ENCODE measurements around the gene MED27.
"Not testable (repeated sequence)": the region's sequence is repeated elsewhere in the genome, so short reads cannot be mapped to it uniquely, and the experiment has no call there.

Gene MED27

DNA sequence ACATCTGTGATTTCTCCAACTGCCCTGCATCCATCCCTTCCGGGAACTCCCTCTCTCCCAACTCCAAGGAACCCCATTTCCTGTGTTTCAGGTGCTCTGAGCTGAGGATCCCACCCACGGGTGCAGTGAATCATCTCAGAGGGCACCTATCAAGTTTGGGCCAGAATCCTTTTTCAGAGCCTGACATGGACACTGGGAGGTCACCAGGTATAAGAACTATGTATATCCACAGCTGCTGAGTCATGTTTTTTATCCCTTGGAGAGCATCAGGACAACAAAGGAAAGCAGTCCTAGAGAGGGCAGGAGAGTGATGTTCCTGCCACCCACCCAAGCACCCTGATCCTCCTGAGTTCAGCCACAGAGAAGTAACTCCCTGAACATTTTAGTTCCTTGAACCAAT is 3.8 kb downstream of the MED27 start:
- no peak for DNase-seq

DNA sequence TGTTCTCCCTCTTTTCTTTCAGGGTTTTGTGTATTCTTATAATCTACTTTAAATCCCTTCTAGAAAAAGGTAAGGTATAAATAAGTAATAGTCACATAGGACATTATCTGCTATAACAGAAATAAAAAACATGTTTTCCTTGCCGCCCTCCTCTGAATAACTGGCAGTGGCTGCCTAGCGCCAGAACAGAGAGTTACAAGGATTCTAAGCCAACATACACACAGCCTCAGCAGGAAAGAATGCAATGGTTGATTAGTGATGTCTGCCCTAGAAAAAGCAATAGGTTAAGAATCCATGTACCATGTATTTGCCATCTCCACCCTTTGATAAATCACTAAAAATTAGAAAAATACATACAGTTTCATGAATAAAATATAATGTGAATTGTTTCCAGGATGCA is 4.9 kb downstream of the MED27 start:
- DNase-seq: no peak

DNA sequence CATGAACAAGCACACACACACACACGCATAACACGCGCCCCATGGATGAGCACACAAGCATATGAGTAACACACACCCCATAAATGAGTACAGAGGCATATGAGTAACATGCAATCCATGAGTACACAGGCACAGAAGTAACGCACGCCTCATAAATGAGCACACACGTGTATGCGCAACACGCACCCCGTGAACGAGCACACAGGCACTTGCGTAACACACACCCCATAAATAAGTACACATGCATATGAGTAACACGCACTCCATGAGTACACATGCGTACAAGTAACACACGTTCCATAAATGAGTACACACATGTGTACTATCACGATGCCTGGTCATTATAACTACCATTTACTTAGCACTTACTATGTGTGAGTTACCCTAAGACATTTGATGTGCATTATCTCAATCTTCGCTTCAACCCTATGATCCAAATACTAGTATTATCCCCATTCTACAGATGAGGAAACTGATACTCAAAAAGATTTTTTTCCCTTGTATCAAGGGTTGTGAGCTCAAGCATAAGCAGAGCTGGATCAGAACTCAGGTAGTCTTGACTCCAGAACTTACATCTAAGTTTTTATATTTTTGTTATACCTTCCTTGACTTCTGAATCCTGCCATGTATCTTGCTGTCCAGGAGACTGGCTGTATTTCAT is 7.7 kb downstream of the MED27 start:
- no peak for DNase-seq

DNA sequence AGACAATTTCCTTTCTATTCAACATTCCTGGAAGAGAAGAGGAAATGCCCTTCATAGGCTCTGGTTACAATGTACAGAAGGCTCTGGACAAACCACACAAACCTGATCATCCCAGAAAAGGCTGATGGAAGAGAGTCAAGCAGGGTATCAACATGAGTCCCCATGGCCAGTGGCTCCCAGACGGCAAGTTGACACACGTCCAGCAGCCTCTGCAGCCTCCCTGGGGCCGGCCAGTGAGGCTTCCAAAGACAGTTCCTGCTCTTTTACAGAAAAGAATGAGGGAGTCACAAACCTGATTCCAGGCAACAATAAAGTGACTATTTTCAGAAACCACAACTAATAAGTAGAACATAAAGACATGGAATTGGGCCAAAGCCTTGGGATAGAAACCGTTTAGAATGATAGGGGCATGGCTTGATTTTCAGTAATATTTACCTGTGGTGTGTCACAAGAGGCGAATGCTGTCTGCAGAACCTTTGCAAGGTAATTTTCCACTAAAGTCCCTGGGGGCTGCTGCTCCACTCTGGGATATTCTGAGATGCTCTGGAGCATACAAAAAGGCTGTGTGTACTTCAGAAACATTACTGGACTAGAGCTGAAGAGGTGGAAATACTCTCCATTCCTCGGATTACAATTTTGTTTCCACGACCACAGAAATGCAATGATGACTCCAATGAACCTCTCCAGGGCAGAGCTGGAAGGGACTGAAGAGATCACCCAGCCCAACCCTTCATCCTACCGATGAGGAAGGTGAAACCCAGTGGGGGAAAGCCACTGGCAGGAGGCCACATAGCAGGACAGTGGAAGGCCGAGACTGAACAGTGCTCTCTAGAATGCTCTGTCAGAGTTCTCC is 10.4 kb downstream of the MED27 start:
- no peak for DNase-seq

DNA sequence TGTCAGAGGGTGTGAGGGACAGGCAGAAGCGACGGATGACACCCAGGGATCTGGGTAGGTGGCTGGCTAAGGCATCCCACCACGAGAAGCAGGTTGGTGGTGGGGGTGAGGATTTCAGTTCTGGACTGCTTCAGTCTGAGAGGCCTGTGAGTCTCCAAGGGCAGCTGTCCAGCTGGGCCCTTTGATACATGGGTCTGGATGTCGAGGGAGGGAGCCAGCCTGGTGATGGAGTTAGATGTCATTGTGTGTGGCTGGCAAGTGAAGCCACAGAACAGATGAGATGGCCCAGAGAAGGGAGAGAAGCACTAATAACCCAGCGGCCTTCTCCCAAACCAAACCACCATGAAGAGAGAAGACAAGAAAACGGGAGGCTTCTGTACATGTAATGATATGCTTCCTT is 11.1 kb downstream of the MED27 start:
- no peak for DNase-seq

DNA sequence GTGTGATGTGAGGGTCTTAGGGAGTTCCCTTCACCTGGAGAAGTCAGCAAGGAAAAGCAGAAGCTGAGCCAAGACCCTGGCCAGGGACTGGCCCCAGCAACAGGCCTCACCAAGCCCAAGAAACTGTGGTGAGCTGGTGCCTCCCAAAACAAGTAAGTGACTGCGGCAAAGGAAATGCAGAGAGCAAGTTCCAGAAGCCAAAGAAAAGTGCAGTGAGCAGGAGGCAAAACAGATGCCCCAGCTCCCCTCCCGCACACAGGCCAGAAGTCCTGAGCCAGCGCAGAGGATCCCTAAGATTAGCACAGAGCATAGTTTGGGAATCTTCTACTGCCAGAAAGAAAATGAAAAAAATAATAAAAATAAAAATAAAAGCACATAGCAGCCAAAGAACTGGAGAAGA is 13.2 kb downstream of the MED27 start:
- DNase-seq: no peak

DNA sequence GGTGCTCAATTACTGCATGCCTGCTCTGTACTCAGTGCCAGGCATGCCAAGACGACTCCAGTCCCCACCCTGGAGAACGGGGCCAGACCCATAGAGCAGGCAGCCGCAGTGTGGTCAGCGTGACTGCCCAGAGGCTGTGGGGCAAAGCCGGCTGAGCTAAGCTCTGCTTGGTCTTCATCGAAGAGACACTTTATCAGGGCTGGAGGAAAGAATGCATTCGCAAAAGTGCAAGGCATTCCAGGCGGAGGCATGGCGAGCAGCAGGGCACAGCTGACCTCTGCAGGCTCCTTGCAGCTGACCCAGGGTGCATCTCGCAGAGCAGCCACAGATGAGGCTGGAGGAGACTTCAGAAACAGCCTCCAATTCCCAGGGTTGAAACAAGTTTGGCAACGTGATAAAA is 13.6 kb downstream of the MED27 start:
- no peak for DNase-seq

DNA sequence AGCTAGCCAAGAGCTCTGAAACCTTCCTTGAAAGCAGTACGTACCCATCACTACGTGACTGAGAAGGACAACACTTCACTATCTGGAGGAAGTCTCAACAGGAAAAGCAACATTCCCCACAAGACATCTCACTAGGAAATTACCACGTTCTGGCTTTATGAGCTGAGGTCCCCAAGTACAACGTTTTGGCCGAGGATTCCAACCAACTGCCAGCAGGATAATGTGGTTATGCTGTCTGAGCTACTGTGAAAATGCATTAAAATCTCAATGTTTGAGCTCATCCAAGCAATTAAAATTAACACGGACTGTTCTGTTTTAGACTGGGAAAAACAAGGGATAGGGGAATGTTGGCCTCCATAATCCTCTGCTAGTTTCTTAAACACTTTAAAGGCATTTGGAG is 16.4 kb downstream of the MED27 start:
- no peak for DNase-seq

DNA sequence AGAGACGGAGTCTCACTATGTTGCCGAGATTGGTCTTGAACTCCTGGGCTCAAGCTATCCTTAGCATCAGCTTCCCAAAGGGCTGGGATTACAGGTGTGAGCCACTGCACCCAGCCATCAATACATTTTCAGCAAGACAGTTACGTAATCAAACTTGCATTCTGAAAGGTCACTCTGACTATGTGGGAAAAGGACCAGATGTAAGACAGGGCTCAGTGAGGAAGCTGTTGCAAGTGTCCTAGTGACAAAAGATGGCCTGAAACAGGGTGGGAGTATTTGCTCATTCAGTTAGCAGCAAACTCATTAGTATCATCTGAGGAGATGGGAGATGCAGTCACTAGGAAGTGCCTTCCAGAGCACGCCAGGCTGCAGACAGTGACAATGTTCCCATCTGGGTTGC is 16.9 kb downstream of the MED27 start:
- DNase-seq: no peak

DNA sequence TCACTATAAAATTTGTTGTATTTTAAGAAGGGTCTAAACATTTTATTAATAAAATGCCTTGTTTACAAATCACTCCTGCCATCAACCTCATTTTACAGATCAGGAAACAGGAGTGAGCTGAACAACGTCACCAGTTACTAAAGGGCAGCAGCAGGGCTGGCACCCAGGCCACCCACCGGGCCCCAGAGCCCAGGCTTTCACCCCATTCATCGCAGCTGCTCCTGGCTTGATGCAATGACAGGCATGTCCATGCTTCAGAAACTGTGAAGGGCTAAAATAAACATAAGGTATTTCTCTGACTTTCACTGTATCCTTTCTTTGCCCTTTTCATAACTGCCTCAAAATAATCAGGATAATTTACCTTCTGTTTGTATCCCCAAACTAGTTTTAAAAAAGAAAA is 18.1 kb downstream of the MED27 start:
- no peak for DNase-seq

DNA sequence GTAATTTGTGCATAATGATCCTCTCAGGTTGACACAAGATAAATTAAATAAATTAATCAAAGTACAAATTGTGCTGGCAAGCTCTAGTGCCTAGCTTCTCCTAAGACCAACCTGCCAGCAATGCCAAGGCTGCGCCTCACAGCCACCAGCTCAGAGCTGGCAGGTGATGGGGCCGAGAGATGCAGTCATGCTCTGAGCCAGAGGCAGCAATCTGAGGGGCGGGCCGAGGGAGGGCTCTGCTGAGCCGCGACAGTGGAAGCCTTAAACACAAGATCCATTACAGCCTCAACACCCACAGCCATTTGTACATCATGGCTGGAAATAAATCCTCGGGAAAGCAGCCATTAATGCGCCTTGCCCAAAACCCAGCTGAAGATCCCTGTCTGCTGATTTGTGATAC is 20.3 kb downstream of the MED27 start:
- DNase-seq: no peak

DNA sequence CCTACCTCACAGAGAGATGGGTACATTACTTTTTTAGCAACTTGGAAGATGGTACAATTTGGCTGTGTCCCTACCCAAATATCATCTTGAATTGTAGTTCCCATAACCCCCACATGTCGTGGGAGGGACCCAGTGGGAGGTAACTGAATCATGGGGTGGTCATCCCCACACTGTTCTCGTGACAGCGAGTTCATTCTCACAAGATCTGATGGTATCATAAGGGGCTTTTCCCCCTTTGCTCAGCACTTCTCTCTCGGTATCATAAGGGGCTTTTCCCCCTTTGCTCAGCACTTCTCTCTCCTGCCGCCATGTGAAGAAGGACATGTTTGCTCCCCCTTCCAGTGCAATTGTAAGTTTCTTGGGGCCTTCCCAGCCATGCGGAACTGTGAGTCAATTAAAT is 21.4 kb downstream of the MED27 start:
- DNase-seq: not testable (repeated sequence)

DNA sequence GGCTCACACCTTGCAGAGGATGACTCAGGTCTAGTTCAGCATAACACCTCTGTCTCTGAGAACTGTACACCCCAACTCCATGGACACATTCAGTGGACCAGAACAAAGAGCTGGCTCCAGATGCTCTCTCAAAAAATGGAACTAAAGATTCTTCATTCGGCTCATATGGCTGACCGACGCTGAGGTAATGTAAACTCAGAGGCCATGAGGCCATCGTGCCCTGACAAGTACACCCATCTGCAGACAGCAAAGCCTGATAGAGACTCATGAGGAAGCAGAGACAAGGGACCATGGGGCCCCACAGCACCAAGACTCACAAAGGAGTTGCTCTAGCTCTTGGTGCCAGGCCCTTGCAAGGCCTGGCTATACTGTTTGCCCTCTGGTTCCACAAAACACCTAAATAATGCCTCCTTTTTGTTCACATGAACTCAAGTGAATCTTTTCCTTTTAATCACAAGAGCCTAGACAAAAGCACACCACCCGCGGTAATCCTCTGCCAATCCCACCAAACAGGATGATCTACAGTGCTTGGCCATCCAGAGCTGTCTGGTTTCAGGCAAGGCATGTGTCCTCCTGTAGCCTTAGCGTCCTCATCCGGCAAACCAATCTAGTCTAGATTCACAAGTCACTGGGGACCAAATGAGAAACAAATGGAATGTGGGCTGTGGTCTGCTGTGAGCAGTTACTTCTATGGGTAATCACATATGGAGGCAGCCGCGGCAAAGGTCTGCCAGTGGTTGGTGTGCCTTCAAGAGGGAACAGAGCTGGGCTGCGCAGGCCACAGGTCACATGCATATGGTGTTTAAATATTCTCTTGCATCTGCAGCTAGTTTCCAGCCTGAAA is 22.7 kb downstream of the MED27 start:
- DNase-seq: no peak

DNA sequence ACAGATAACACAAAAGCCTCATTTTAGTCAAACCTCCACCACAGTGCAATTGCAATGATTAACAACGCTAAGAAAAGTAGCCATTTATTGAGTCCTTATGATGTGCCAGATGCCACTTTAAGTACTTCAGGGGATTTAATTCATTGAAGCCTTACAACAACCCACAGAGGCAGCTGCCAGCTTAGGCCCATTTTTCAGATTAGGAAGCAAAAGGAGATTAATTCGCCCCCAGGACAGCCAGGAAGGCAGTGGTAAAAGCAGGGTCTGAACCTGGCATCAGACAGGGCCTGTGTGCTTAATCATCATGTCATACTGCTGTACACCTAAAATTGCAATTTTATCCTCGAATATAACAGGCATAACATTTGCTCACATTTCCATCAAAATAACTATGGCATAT is 23.9 kb downstream of the MED27 start:
- no peak for DNase-seq

DNA sequence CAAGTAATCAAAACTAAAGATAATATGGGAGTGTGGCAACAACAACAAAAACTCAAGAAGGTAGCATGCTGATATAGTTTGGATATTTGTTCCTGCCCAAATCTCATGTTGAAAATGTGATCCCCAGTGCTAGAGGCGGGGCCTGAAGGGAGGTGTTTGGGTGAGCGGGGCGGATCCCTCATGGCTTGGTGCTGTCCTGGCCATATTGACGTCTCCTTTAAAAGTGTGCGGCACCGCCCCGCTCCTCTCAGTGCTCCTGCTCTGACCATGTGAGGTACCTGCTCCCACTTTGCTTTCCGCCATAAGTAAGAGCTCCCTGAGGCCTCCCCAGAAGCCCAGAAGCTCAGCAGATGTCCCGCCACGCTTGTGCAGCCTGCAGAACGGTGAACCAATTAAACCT is 25.6 kb downstream of the MED27 start:
- no peak for DNase-seq

DNA sequence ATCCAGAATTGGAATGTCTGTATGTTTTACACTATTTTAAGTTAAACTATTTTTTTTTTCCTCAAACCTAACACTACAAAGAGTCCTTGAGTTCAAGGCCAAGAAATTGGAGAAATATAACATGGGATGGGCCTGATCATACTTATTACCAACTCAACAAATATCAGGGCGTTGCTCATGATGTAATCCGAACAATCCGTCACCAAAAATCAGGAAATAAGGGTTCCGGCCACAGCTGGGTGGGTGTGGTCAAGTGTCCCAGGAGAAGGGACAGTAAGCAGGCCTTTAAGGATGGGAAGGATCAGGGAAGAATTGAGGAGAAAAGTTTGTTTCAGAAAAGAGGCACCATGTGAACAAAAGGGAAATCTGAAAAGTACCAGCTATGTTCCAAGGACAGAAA is 29.8 kb downstream of the MED27 start:
- DNase-seq: no peak

DNA sequence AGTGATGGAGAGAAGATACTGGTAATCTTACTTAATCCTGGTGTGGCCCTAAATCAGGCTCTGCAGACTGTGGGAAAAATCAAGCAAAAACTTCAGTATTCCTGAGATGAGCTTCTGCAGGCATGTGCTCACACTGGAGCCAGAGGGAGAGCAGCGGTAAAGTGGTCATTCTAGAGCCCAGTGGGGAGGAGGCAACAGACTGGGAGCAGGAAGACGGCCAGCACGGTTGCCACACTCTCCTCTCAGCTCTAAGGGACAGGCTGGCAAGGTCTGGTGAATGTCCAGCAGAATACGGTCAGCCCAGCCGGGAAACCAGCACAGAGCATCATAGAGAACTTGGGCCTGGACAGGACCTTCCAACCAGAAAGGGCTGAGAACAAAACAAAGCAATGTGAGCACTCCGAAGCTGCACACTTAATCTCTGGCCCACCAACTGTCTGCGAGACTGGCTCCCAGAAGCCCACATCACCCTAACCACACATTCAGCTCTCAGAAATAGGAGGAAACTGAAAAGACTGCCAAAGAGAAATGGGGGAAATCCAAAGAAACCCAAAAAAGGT is 30.3 kb downstream of the MED27 start:
- DNase-seq: no peak

DNA sequence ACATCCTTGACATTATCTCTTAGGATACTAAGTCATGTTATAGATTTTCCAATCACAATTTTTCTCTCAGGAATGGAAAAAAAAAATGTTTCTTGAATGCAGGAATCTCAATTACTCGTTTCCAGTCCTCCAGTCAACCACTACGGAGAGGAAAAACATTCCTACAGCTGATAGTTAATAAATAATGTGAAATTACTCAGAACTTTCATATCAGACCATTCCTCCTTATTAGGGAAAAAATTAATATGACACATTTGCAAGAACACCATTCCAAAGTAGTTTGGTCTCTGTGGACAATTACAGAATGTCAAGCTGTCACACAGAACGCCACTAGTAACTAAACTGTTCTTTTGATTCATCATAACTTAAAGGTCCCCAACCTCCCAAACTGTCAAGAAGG is 31.5 kb downstream of the MED27 start:
- DNase-seq: no peak

DNA sequence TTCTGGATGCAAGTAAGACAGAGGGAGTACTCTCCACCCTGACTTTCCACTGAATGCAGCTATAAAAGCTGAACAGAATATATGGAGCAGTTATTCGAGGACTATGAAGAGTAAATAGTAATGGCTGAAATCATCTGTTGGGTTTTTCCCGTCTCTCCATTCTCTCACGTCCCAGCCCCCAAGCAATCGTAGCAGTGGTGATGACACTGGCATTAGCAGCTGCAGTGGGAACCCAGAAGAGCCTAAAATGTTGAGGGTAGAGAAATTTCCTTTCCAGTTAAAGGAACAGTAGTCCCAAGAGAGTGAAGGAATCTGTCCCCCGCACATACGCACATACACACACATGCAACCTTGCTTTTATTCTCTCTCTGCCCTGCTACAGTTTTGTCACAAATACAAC is 33.2 kb downstream of the MED27 start:
- no peak for DNase-seq

DNA sequence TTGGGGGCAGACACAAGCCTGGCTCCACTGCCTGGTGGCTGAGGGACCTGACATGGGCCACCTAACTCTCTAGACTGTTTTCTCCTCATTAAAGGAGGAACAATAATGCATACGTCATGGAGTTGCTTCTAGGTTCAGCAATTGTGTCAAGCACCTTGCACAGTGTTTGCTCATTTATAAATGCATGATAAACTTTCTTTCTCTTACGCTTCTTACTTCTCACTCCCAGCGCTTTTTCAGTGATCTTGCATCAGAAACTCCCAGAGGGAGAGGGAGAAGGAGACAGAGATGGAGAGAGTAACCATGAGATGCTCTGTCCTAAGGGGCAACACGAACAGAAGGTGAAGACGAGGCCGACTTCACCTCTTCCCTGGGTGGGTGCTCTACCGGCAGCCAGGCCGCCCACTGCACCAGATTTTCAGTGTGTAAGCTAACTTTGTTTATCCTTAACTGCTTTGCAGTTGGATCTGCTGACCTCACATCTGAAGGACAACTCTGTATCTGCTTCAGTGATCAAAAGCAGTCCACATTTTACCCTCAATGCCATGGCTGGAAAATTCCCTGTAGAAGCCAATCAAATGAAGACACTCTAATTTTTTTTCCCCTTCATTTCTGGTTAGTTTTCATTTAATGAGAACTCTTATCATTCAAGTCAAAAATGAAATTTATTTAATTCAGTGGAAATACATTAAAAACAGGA is 35.3 kb downstream of the MED27 start:
- DNase-seq: no peak

DNA sequence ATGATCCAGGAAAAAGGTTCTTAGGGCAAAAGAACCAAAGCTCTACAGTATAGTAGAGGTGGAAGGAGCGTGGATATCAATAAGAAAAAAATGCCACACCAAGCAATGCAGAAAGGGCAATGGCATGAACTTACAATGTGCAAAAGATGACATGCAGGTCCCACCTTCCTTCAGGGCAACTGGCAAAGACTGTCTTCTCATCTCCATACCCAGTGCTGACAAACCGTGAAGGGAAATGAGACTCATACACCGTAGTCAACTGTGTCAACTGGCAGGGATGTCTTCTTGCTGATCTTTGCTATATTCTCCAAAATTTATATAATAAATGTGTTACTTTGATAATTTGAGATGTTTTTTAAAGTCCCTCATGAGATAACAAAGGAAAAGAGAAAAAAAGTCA is 36.0 kb downstream of the MED27 start:
- DNase-seq: no peak

DNA sequence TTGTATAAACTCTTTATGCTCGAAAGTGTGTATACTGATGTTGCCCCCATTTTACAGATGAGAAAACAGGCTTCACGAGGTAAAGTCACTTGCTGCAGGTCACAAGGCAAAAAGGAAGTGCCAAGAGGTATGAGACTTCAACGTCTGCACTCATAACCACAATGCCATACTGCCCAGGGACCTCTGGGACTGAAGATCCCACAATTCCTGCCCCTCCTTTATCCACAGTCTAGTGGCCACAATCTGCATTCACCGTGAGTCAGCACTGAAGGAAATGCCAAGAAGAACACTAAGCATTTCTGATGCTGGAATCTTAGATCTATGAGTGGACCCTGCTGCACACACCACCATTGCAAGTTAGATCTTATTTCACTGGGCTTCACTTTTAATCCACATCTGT is 37.3 kb downstream of the MED27 start:
- DNase-seq: no peak

DNA sequence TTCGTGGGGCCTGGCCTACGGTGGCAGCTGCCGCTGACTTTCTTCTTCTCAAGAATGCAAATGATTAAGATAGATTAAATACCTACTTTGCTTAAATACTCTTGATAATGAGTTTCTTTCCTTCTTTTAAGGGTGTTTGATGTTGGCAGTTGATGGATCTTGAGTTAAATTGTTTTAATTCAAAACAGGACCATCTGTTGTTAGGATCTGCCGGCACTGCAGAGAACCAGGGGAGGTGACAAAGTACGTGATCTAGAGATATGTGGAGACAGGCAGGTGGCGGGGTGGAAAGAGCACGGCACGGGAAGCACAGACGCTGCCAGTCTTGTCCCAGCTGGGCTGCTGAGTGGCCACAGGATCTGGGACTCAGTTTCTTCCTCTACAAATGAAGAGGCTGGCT is 37.9 kb downstream of the MED27 start:
- DNase-seq: no peak
